Trophoblast cell (in vitro differentiated cells and primary cell): Measurements from ENCODE around the gene CRACR2B.

Experiments
- DNase-seq, 2 donors: peaks; one replicate each; pipeline ENCODE4 v3.0.0-alpha.2; 2016
- H2AFZ ChIP-seq: 2 replicates; pipeline ENCODE4 v1.6.1; 2013; ENCODE audit warnings: low read length, moderate library complexity, mild to moderate bottlenecking; ENCODE audit not compliant: insufficient read depth, poor library complexity
- H2AK5ac ChIP-seq: 2 replicates; pipeline ENCODE4 v1.6.1; 2013; ENCODE audit warnings: mild to moderate bottlenecking, low read length
- H2BK120ac ChIP-seq: 2 replicates; pipeline ENCODE4 v1.6.1; 2013; ENCODE audit warnings: low read length, mild to moderate bottlenecking, moderate library complexity; ENCODE audit not compliant: insufficient read depth, poor library complexity
- H2BK12ac ChIP-seq: 2 replicates; pipeline ENCODE4 v1.6.1; 2013; ENCODE audit warnings: mild to moderate bottlenecking, low read length, moderate library complexity
- H2BK5ac ChIP-seq: 2 replicates; pipeline ENCODE4 v1.6.1; 2013; ENCODE audit warnings: low read length, low read depth, moderate library complexity, mild to moderate bottlenecking; ENCODE audit not compliant: poor library complexity
- H3K14ac ChIP-seq: 2 replicates; pipeline ENCODE4 v1.6.1; 2013; ENCODE audit warnings: mild to moderate bottlenecking, low read length
- H3K18ac ChIP-seq: 2 replicates; pipeline ENCODE4 v1.6.1; 2013; ENCODE audit warnings: mild to moderate bottlenecking, low read length
- H3K23ac ChIP-seq: 2 replicates; pipeline ENCODE4 v1.6.1; 2013; ENCODE audit warnings: low read length
- H3K27ac ChIP-seq: 2 replicates; pipeline ENCODE4 v1.5.1; 2013; ENCODE audit warnings: low read depth, mild to moderate bottlenecking, inconsistent platforms, low read length, moderate library complexity
- H3K27me3 ChIP-seq: 2 replicates; pipeline ENCODE4 v1.6.1; 2013; ENCODE audit warnings: inconsistent platforms, mild to moderate bottlenecking, low read length, moderate library complexity; ENCODE audit not compliant: insufficient read depth
- H3K36me3 ChIP-seq, 2 experiments: 1 replicate in 1 of 2; 2 replicates in 1 of 2; pipeline ENCODE4 v1.6.1; 2013; ENCODE audit warnings: low read length in 2 of 2, mild to moderate bottlenecking in 2 of 2, moderate library complexity in 1 of 2; ENCODE audit not compliant: insufficient read depth in 2 of 2, control insufficient read depth in 1 of 2
- H3K4ac ChIP-seq: 2 replicates; pipeline ENCODE4 v1.6.1; 2013; ENCODE audit warnings: low read depth, mild to moderate bottlenecking, low read length, moderate library complexity
- H3K4me1 ChIP-seq, 2 experiments: 1 replicate in 1 of 2; 2 replicates in 1 of 2; pipeline ENCODE4 v1.6.1; 2013; ENCODE audit warnings: low read length in 2 of 2, mild to moderate bottlenecking in 2 of 2, moderate library complexity in 1 of 2; ENCODE audit not compliant: insufficient read depth in 2 of 2, control insufficient read depth in 1 of 2
- H3K4me2 ChIP-seq: 2 replicates; pipeline ENCODE4 v1.6.1; 2013; ENCODE audit warnings: inconsistent platforms, mild to moderate bottlenecking, low read length, moderate library complexity
- H3K4me3 ChIP-seq: 2 replicates; pipeline ENCODE4 v1.5.1; 2013; ENCODE audit warnings: mild to moderate bottlenecking, low read depth, low read length, inconsistent platforms
- H3K79me1 ChIP-seq: one replicate; pipeline ENCODE4 v1.6.1; 2013; ENCODE audit warnings: low read length
- H3K79me2 ChIP-seq: 2 replicates; pipeline ENCODE4 v1.6.1; 2013; ENCODE audit warnings: low read length, mild to moderate bottlenecking; ENCODE audit not compliant: control insufficient read depth, insufficient read depth, poor library complexity
- H3K9ac ChIP-seq: 2 replicates; pipeline ENCODE4 v1.6.1; 2013; ENCODE audit warnings: mild to moderate bottlenecking, low read length
- H3K9me3 ChIP-seq: 2 replicates; pipeline ENCODE4 v1.6.1; 2013; ENCODE audit warnings: low read depth, mild to moderate bottlenecking, control low read depth, inconsistent platforms, low read length; ENCODE audit not compliant: insufficient read depth
- H4K12ac ChIP-seq: 2 replicates; pipeline ENCODE4 v1.6.1; 2013; ENCODE audit warnings: low read depth, mild to moderate bottlenecking, low read length, moderate library complexity
- H4K8ac ChIP-seq: 2 replicates; pipeline ENCODE4 v1.6.1; 2013; ENCODE audit warnings: low read depth, mild to moderate bottlenecking, low read length, moderate library complexity
- H4K91ac ChIP-seq: one replicate; pipeline ENCODE4 v1.6.1; 2013; ENCODE audit warnings: low read depth, mild to moderate bottlenecking, low read length, moderate library complexity
- WGBS: extraction: QIAGEN DNeasy Blood & Tissue Kit; methylation state at CpG from one replicate; pipeline ENCODE4 v1.1.7; 2013; ENCODE audit warnings: missing lambda C conversion rate; ENCODE audit not compliant: insufficient read length, insufficient coverage; ENCODE audit errors: extremely low coverage; 5-methylcytosine and 5-hydroxymethylcytosine counted together

The CRACR2B gene

GRCh38 chr11:796565-797295, 31.0 kb upstream of the CRACR2B start:
- H2AFZ ChIP-seq = no peak overlapping the region
- peaks cover 14 to 17% of the 10 kb centered on the region in 2 experiments for H3K4me1 ChIP-seq
- H3K27me3 ChIP-seq = no peaks in the 10 kb centered on the region
- peak overlapping the region; percentile 2 for H3K14ac ChIP-seq
- peak overlapping the region; percentile 91 for H4K8ac ChIP-seq
- no peak overlapping the region for H3K4ac ChIP-seq
- peak overlapping the region; percentile 88 for H3K4me3 ChIP-seq
- peaks cover 1% of the 10 kb centered on the region for H3K9me3 ChIP-seq
- H3K9ac ChIP-seq = peak overlapping the region; percentile 0
- peak overlapping the region; percentile 21 for H4K91ac ChIP-seq
- no peak overlapping the region for H2BK12ac ChIP-seq
- H4K12ac ChIP-seq = peak overlapping the region; percentile 66
- peak overlapping the region; percentile 92 for H3K4me2 ChIP-seq
- peak overlapping the region; percentile 34 for H2AK5ac ChIP-seq
- no peak overlapping the region for H2BK120ac ChIP-seq
- H3K27ac ChIP-seq = no peak overlapping the region
- WGBS = no CpG with 5 or more reads among the region's 18 CpGs
- H3K79me1 ChIP-seq = peaks cover 6% of the 10 kb centered on the region
- peaks cover 56 to 58% of the 10 kb centered on the region in 2 experiments for H3K36me3 ChIP-seq
- DNase-seq = peak in 1 of 2 donors; percentile 40
- no peak overlapping the region for H2BK5ac ChIP-seq
- H3K79me2 ChIP-seq = peaks cover 6% of the 10 kb centered on the region
- H3K18ac ChIP-seq = peak overlapping the region; percentile 3
- H3K23ac ChIP-seq = no peak overlapping the region

DNA sequence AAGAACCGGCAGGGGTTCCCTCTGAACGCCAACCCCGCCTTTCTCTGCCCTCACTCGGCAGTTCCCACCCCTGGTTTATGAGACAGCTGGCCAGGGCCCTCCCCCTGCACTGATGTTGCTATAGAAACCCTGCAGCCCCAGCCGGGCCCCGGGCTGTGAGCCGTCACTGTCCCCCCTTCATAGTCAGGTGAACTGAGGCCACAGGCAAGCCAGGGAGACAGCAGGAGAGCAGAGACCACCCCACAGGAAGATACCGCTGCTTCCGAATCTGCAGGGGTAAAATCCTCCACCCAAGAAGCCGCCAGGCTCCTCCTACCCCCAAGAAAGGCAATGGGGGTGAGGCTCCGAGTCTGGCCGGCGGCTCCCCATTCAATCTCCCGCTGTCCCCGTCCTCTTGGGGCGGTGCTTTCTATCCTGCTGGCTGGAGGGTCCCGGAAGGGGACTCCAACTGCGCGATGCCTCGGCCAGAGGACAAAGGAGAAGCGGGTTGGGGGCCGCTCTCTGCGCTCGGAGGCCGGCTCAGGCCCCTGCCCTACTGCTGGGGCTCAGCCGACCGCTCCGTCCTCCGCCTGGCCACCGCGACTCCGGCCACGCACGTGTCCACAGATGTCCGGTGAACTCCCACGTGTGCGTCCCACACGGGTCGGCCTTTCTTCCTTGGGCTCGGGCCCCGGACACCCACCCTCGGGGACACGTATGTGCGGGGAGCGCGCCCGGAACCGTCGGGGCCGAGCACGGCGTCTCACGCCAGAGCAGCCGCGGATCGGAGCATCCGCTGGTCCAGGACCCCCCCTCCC, 30.2 kb upstream of the CRACR2B start:
- no peak for DNase-seq
- peak overlapping the region; percentile 92 for H3K4me2 ChIP-seq
- H3K14ac ChIP-seq = peak overlapping the region; percentile 85
- peaks cover 6% of the 10 kb centered on the region for H3K79me2 ChIP-seq
- no peak overlapping the region for H3K23ac ChIP-seq
- H3K18ac ChIP-seq = peak overlapping the region; percentile 94
- whole genome bisulfite sequencing = no CpG with 5 or more reads among the region's 57 CpGs
- H3K9me3 ChIP-seq = peaks cover 5% of the 10 kb centered on the region
- H2BK120ac ChIP-seq = peak overlapping the region; percentile 20
- peak overlapping the region; percentile 91 for H4K8ac ChIP-seq
- peak overlapping the region; percentile 65 for H4K12ac ChIP-seq
- no peak overlapping the region for H2BK12ac ChIP-seq
- H3K4me1 ChIP-seq = peaks cover 14 to 17% of the 10 kb centered on the region in 2 experiments
- H2AFZ ChIP-seq = peak overlapping the region; percentile 80
- no peaks in the 10 kb centered on the region for H3K27me3 ChIP-seq
- peaks cover 56 to 58% of the 10 kb centered on the region in 2 experiments for H3K36me3 ChIP-seq
- H2BK5ac ChIP-seq = peak overlapping the region; percentile 51
- peak overlapping the region; percentile 90 for H4K91ac ChIP-seq
- peak overlapping the region; percentile 83 for H3K9ac ChIP-seq
- peak overlapping the region; percentile 88 for H3K4me3 ChIP-seq
- H3K79me1 ChIP-seq = peaks cover 6% of the 10 kb centered on the region
- peak overlapping the region; percentile 40 for H2AK5ac ChIP-seq
- peak overlapping the region; percentile 63 for H3K4ac ChIP-seq
- H3K27ac ChIP-seq = peak overlapping the region; percentile 50

GRCh38 chr11:798093-798713, 29.5 kb upstream of the CRACR2B start, which contains the start of gene SLC25A22:
SLC25A22 (minus strand) TSS chr11:798281; CDS start chr11:795006, 3,275 bp downstream.
- Histone ChIP-seq H4K91ac (peak within 1 kb of the TSS; percentile 90), H2BK12ac (no peak within 1 kb of the TSS), H3K27ac (peak within 1 kb of the TSS; percentile 50), H3K23ac (no peak within 1 kb of the TSS), H3K14ac (peak within 1 kb of the TSS; percentile 85), H3K79me1 (peaks cover 6% of the 10 kb centered on the region), H3K4me3 (peak within 1 kb of the TSS; percentile 88), H4K8ac (peak within 1 kb of the TSS; percentile 91), H3K79me2 (peaks cover 6% of the 10 kb centered on the region), H3K18ac (peak within 1 kb of the TSS; percentile 94), H2BK5ac (peak within 1 kb of the TSS; percentile 51), H3K4ac (peak within 1 kb of the TSS; percentile 63), H3K9ac (peak within 1 kb of the TSS; percentile 83), H2AK5ac (peak within 1 kb of the TSS; percentile 40), H3K27me3 (no peaks in the 10 kb centered on the region), H4K12ac (peak within 1 kb of the TSS; percentile 65), H2AFZ (peak within 1 kb of the TSS; percentile 80), H3K9me3 (peaks cover 5% of the 10 kb centered on the region), H2BK120ac (peak within 1 kb of the TSS; percentile 20), H3K4me2 (peak within 1 kb of the TSS; percentile 92), H3K4me1 (peaks cover 14 to 17% of the 10 kb centered on the region in 2 experiments), H3K36me3 (peaks cover 57 to 60% of the 10 kb centered on the region in 2 experiments)
- no CpG with 5 or more reads among the region's 69 CpGs for WGBS
- DNase-seq = peak; percentile 70 to 89

DNA sequence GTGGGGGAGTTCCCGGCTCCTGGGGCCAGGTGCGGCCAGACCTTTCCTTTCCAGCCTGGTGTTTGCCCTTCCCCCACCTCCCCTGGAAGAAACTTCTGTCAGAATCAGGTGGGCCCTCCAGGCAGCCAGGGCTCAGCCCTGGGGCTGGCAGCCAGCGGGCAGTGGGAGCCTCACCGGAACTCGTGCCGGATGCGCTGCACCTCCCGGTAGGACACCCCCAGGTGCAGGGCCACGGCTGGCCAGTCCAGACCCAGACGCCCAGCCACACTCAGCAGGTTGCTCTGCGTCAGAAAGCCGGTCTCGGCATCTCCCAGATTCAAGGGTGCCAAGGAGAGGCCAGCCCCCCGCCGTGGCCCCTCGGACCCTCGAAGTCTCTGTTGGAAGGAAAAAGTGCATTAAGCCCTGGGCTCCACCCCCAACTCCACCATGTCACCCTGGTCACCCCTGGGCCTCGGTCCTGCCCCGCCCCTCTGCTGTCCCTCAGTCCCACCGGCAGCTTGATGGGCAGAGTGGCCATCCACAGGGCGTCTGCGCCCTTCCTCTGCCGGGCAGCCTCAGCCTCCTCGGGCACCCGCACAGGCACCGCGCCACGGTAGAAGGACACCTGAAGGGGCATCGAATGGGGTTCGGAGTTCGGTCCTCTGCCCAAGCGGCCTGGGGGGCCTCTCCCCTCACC, 27.9 kb upstream of the CRACR2B start:
- no peak overlapping the region for H4K12ac ChIP-seq

More for the DNA sequence above, 27.9 kb upstream of the CRACR2B start:
- Histone ChIP-seq H3K9ac (no peak overlapping the region), H3K79me2 (peaks cover 8% of the 10 kb centered on the region), H3K27ac (no peak overlapping the region), H2AK5ac (no peak overlapping the region), H3K36me3 (peaks cover 43 to 46% of the 10 kb centered on the region in 2 experiments), H3K4me2 (no peak overlapping the region), H2BK12ac (no peak overlapping the region), H3K79me1 (peaks cover 15% of the 10 kb centered on the region), H2AFZ (no peak overlapping the region), H4K8ac (no peak overlapping the region), H3K4me1 (peaks cover 26 to 31% of the 10 kb centered on the region in 2 experiments), H3K4ac (no peak overlapping the region), H3K14ac (no peak overlapping the region), H2BK5ac (no peak overlapping the region), H3K23ac (no peak overlapping the region), H3K9me3 (peaks cover 5% of the 10 kb centered on the region), H4K91ac (no peak overlapping the region), H2BK120ac (no peak overlapping the region), H3K18ac (no peak overlapping the region), H3K4me3 (no peak overlapping the region), H3K27me3 (no peaks in the 10 kb centered on the region)
- no CpG with 5 or more reads among the region's 32 CpGs for WGBS
- DNase-seq = no peak
